GDM1 (cell line): ENCODE results near the gene KRT38.
A peak's percentile ranks its signal among the peaks of the same experiment; 100 is the strongest.

Source experiments
- DNase-seq: peaks from one replicate; lab custom pipeline; 2025; lab: John Stamatoyannopoulos, UW

The KRT38 gene

GRCh38 chr17:41421617-41422016, 19.2 kb downstream of the KRT38 start:
- no peak for DNase-seq

- no peak for DNase-seq
Measured at GRCh38 chr17:41421116-41421515, 19.7 kb downstream of the KRT38 start.

GRCh38 chr17:41420134-41420533, 20.6 kb downstream of the KRT38 start:
- DNase-seq = no peak

GRCh38 chr17:41419716-41420115, 21.1 kb downstream of the KRT38 start:
- no peak for DNase-seq

GRCh38 chr17:41418116-41418860, 22.5 kb downstream of the KRT38 start:
- no peak for DNase-seq

GRCh38 chr17:41417576-41418015, 23.2 kb downstream of the KRT38 start:
- no peak for DNase-seq

- no peak for DNase-seq
Measured at GRCh38 chr17:41417127-41417526, 23.7 kb downstream of the KRT38 start.

- DNase-seq = no peak
Measured at GRCh38 chr17:41416479-41416878, 24.3 kb downstream of the KRT38 start.

- no peak for DNase-seq
Measured at GRCh38 chr17:41415833-41416335, 24.9 kb downstream of the KRT38 start.

- DNase-seq = no peak
Measured at GRCh38 chr17:41415411-41415810, 25.4 kb downstream of the KRT38 start.

GRCh38 chr17:41413982-41414381, 26.8 kb downstream of the KRT38 start:
- no peak for DNase-seq

GRCh38 chr17:41413353-41413957, 27.3 kb downstream of the KRT38 start:
- no peak for DNase-seq

- DNase-seq = no peak
Measured at GRCh38 chr17:41411072-41411840, 29.5 kb downstream of the KRT38 start.

GRCh38 chr17:41407226-41407625, 33.6 kb downstream of the KRT38 start:
- DNase-seq = no peak

GRCh38 chr17:41406205-41406604, 34.6 kb downstream of the KRT38 start:
- DNase-seq = no peak

- peak; percentile 21 for DNase-seq
Measured at GRCh38 chr17:41404024-41404671, 36.6 kb downstream of the KRT38 start.

GRCh38 chr17:41403404-41404023, 37.3 kb downstream of the KRT38 start:
- DNase-seq = no peak

GRCh38 chr17:41402161-41402560, 38.6 kb downstream of the KRT38 start:
- DNase-seq = no peak

GRCh38 chr17:41396996-41397660, 43.7 kb downstream of the KRT38 start, which contains the start of gene KRT31:
KRT31 (minus strand) TSS chr17:41397608; CDS start chr17:41397539, 69 bp downstream.
- DNase-seq = no peak

- DNase-seq = no peak
Measured at GRCh38 chr17:41396340-41396739, 44.4 kb downstream of the KRT38 start.

GRCh38 chr17:41395611-41396010, 45.2 kb downstream of the KRT38 start:
- no peak for DNase-seq
